GM21619 (cell line): ENCODE data around the gene IL18BP.
A peak's percentile ranks its signal among the peaks of the same experiment; 100 is the strongest.

Source experiments
- ATAC-seq: cut with Tn5 transposase; IDR thresholded peaks from one replicate; pipeline ENCODE4 v1.9.1; 2021; ENCODE audit not compliant: unreplicated experiment

Gene IL18BP

GRCh38 chr11:71998649-71999310 lies at the start of gene IL18BP:
Gene IL18BP (plus strand): TSS chr11:71998909. CDS start chr11:71999985, 1,076 bp downstream.
- peak; percentile 44 for ATAC-seq

- no peak for ATAC-seq
Observed at GRCh38 chr11:71949034-71949433, 49.7 kb upstream of the IL18BP start.

GRCh38 chr11:71951741-71952310 lies 46.9 kb upstream of the IL18BP start:
- ATAC-seq: no peak

GRCh38 chr11:71955898-71956456 lies 42.7 kb upstream of the IL18BP start:
- ATAC-seq: no peak

GRCh38 chr11:71962428-71963038 lies 36.2 kb upstream of the IL18BP start:
- peak; percentile 73 for ATAC-seq

GRCh38 chr11:71963468-71963867 lies 35.2 kb upstream of the IL18BP start:
- ATAC-seq: no peak

- ATAC-seq: no peak
Observed at GRCh38 chr11:71964641-71965040, 34.1 kb upstream of the IL18BP start.

- ATAC-seq: no peak
Observed at GRCh38 chr11:71971680-71972079, 27.0 kb upstream of the IL18BP start.

- no peak for ATAC-seq
Observed at GRCh38 chr11:71976551-71976950, 22.2 kb upstream of the IL18BP start.

DNA sequence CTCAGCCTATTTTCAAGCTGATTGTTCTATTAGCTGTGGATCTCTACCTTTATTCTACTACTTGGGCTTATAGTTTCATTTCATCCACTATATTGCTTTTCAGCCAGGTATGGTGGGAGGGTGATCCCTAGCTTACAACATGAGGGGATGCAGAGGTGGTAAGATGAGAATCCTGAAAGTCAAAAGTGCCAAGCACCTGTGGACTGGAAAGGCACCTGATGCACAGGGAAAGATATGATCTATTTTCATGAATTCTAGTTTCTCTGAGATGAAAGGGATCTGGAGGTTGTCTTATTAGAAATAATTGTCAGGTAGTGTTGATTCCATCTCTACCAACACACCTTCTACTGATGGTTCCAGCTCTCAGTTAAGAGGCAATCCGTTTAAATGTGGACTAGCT lies 21.6 kb upstream of the IL18BP start:
- no peak for ATAC-seq

- ATAC-seq: no peak
Observed at GRCh38 chr11:71977743-71978418, 20.8 kb upstream of the IL18BP start.

DNA sequence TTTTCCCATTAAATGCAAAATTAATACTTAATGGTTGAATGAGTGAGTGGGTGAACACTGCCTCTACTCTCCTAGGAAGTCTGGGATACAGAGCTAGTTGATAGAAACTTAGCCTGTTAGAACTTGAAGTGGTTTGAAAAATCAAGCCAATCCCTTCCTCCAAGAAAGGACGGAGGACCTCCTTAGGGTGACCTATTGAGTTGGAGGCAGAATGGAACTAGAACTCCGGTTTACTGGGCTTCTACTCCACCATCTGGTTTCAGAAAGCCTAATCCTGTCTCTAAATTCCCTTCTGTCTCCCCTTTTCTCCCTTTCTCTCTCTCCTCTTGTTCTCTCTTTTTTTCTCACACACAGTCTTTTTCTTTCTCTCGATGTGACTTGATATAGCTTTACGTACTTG lies 19.6 kb upstream of the IL18BP start:
- ATAC-seq: no peak

DNA sequence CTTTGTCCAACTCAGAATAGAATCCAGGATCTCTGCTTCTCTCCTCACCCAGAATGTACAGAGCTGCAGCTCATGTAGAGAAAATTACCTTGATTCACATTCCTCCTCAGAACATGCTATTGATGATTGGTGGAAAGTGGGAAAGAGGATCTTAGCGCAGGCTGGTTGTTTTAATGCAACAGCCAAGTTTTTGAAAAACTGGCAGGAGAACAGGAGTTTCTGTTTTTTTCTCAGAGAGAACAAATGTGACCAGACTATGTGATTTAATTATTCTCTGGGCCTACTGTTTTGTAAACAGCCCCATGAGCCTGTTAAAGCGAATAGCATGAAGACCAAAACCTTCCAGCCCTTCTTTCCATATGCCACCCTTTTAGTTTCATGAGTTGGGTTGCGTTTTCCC lies 19.1 kb upstream of the IL18BP start:
- no peak for ATAC-seq

DNA sequence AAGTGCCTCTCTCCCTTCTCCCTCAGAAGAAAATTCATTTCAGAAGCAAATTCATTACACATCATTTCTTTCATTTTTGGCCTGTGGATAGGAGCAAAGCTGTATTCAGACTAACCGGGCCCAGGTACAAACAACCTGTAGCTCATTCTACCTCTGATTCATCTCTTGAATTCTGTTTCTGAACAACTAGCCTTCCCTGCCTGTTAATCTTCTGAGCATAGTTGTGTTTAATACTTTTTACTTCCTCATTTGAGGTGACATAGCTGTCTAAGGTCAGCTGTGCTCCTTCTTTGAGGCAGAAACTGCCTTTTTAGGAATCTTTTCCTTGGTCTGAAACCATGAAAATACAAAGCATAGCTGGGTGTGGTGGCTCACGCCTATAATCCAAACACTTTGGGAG lies 12.6 kb upstream of the IL18BP start:
- ATAC-seq: no peak

DNA sequence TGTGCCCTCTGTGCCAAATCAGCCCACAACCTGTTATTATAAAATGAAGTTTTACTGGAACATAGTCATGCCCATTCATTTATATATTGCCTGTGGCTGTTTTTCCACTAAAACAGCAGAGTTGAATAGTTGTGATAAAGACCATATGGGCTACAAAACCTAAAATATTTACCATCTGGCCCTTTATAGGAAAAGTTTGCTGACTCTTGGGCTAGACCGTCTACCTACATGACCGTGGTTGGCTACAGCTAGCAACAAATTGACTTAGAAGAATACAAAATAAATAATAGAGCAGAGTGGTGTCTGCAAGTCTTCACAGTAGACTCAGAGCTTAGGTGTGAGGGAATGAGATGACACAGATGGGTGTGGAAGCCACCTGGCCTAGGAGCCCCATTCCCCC lies 11.2 kb upstream of the IL18BP start:
- ATAC-seq: no peak

DNA sequence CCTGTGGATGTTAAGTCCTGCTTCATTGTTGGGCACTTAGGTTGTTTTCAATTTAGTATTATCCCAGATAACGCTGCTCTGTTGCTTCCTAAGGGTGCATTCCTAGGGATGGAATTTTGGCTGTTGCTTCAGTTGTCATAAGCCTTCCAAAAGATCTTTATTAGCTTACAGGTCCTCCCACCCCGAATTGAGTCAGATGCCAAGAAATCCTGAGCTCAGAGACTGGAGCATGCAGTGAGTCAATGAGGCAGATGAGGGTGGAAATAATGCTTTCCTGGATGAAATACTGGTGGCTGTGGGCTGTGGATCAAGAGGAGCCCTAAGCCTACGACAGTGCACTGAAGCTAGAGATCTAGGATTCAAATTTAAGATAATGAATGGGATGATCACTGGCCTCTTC lies 10.7 kb upstream of the IL18BP start:
- ATAC-seq: no peak

GRCh38 chr11:71990701-71991100 lies 8.0 kb upstream of the IL18BP start:
- no peak for ATAC-seq

- ATAC-seq: peak; percentile 51
Observed at GRCh38 chr11:71991494-71991893, 7.2 kb upstream of the IL18BP start.

GRCh38 chr11:71992136-71992730 lies 6.5 kb upstream of the IL18BP start:
- no peak for ATAC-seq

GRCh38 chr11:71994786-71995185 lies 3.9 kb upstream of the IL18BP start:
- no peak for ATAC-seq

DNA sequence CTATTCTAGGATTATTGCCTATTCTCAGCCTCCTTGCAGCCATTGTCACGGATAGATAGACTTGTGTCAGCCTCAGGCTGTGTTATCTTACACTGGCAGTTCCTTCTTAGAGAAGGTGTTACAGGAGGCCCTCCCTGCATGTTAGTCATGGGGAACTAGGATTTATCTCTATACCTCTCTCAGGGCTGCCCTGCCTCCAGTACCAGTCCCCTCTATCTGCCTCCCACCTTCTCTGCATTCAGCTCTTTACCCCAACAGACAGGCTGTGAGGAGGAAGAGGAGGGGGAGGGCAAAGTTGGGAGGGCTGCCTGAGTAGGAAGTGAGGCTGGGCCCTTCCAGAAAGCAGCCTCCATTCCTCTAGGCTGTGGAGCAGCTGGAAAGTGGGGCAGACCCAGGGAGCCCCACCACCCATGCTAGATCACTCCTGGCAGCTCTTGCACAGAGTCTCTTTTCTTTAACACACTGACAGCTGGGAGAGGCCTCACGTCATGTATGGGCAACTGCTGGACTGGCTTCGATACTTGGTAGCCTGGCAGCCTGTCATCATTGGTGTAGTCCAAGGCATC lies 2.9 kb upstream of the IL18BP start:
- no peak for ATAC-seq
